ENCODE results near the gene SDK1.

The SDK1 gene

GRCh38 chr7:3956949-3957348, 655.9 kb downstream of the SDK1 start:
- POLR2A ChIA-PET: no interaction called here
- CTCF ChIA-PET: no interaction called here
- H3K4me1 ChIP-seq (ENCODE audit: control insufficient read depth, insufficient read depth, low read length): no peaks in the 10 kb centered on the region
- H3K27ac ChIP-seq (ENCODE audit: extremely low read depth, low read depth, low read length): no peak overlapping the region
- H3K36me3 ChIP-seq (ENCODE audit: control insufficient read depth in 2 of 2, insufficient read depth in 1 of 2, low read length in 2 of 2): no peaks in the 10 kb centered on the region
- no peak overlapping the region for H3K4me3 ChIP-seq (ENCODE audit: low read depth, low read length)
- TF ChIP-seq ZBTB26 (tag by site-specific recombination; optimal IDR thresholded peaks at IDR 0.05) (no peak), ZNF16 (tag by site-specific recombination; IDR thresholded peaks at IDR 0.05; ENCODE audit: low read depth) (no peak), ZNF302 (tag by site-specific recombination; IDR thresholded peaks at IDR 0.05; ENCODE audit: low read depth) (no peak), SCRT2 (tag by site-specific recombination; IDR thresholded peaks at IDR 0.05) (no peak), ZNF366 (tag by site-specific recombination; conservative IDR thresholded peaks at IDR 0.05) (no peak), ZNF621 (tag by site-specific recombination; IDR thresholded peaks at IDR 0.05) (no peak), ZNF433 (tag by site-specific recombination; IDR thresholded peaks at IDR 0.05; ENCODE audit: low read depth) (no peak), ZNF184 (tag by site-specific recombination; IDR thresholded peaks at IDR 0.05) (no peak), PATZ1 (tag by site-specific recombination; IDR thresholded peaks at IDR 0.05) (no peak), ZNF623 (tag by site-specific recombination; IDR thresholded peaks at IDR 0.05) (no peak), ZNF280C (tag by site-specific recombination; IDR thresholded peaks at IDR 0.05) (no peak)
- no peaks in the 10 kb centered on the region for H3K9me3 ChIP-seq (ENCODE audit: control insufficient read depth, insufficient read depth, low read depth, low read length)

GRCh38 chr7:3957472-3958108, 656.5 kb downstream of the SDK1 start:
- ChIA-PET POLR2A (no interaction called here), CTCF (no interaction called here)
- Histone ChIP-seq H3K4me1 (ENCODE audit: control insufficient read depth, insufficient read depth, low read length) (no peaks in the 10 kb centered on the region), H3K9me3 (ENCODE audit: control insufficient read depth, insufficient read depth, low read depth, low read length) (no peaks in the 10 kb centered on the region), H3K27ac (ENCODE audit: extremely low read depth, low read depth, low read length) (no peak overlapping the region), H3K4me3 (ENCODE audit: low read depth, low read length) (no peak overlapping the region), H3K36me3 (ENCODE audit: control insufficient read depth in 2 of 2, insufficient read depth in 1 of 2, low read length in 2 of 2) (peaks cover 0 to under 1% of the 10 kb centered on the region in 2 experiments; a peak in 1 of 3 replicates)
- no peak for TF ChIP-seq ZNF76 (tag by site-specific recombination; IDR thresholded peaks at IDR 0.05; ENCODE audit: borderline replicate concordance, low read depth)
- TF ChIP-seq MEIS1 (CRISPR knock-in tag; IDR thresholded peaks at IDR 0.05; ENCODE audit: borderline replicate concordance): no peak
- no peak for TF ChIP-seq ZNF701 (tag by site-specific recombination; IDR thresholded peaks at IDR 0.05)
- no peak for TF ChIP-seq SALL2 (tag by site-specific recombination; IDR thresholded peaks at IDR 0.05; ENCODE audit: borderline replicate concordance)
- TF ChIP-seq ZNF529 (tag by site-specific recombination; IDR thresholded peaks at IDR 0.05; ENCODE audit: insufficient replicate concordance): no peak
- no peak for TF ChIP-seq ZNF664 (tag by site-specific recombination; IDR thresholded peaks at IDR 0.05)
- no peak for TF ChIP-seq ZNF112 (tag by site-specific recombination; IDR thresholded peaks at IDR 0.05)
- TF ChIP-seq GLI2 (tag by site-specific recombination; IDR thresholded peaks at IDR 0.05; ENCODE audit: borderline replicate concordance, low read depth): no peak
- no peak for TF ChIP-seq ZNF341 (tag by site-specific recombination; IDR thresholded peaks at IDR 0.05; ENCODE audit: low read depth)
- no peak for TF ChIP-seq ZNF585B (tag by site-specific recombination; IDR thresholded peaks at IDR 0.05)
- TF ChIP-seq ZSCAN16 (tag by site-specific recombination; IDR thresholded peaks at IDR 0.05): no peak
- TF ChIP-seq KLF1 (tag by site-specific recombination; IDR thresholded peaks at IDR 0.05): no peak
- TF ChIP-seq ZNF211 (tag by site-specific recombination; IDR thresholded peaks at IDR 0.05; ENCODE audit: low read depth): no peak
- no peak for TF ChIP-seq PBX3 (CRISPR knock-in tag; IDR thresholded peaks at IDR 0.05)
- no peak for TF ChIP-seq ZNF114 (tag by site-specific recombination; IDR thresholded peaks at IDR 0.05)
- TF ChIP-seq HOXC10 (CRISPR knock-in tag; IDR thresholded peaks at IDR 0.05): no peak

All from HEK293 (cell line).